Measurements from ENCODE around the gene TUBGCP3. TPM values are rescaled to one million over a fixed set of nuclear protein-coding genes. Genes with fewer than 3 reads are reported as not detected.

The TUBGCP3 gene
- total RNA-seq, 1 experiment from 2014 or later, result 37.3 TPM

DNA sequence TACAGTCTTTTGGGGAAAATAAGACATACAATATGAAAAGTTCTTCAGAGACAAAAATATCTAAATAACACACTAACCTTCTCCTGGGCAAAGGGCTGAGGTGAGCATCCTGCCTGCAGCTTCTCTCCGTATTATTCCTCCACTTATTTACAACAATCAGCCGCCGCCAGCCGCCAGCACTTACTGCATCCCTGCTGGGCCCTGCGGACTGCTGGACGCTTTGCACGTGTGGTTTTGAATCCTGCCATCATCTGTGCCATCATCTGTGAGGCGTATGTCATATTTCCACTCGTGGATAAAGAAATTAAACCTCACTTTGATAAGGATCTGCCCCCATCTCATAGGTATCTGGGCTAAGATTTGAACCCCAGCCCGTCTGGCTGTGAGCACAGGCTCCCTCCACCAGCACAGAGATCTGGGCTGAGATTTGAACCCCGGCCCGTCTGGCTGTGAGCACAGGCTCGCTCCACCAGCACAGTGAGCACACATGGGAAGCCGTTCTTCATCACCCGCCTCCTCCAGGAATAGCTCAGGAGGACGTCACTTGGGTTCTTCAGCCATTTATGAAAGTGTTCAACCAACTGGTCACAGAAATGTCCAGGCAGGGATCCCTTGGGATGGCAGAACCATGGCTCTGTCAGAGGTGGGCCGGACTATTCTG lies 35.2 kb upstream of the TUBGCP3 start:
- Histone ChIP-seq H2BK20ac (ENCODE audit: low read depth, low read length, poor library complexity, severe bottlenecking) (no peak overlapping the region), H3K27ac (ENCODE audit: insufficient read length, low read depth, low read length) (no peak overlapping the region), H3K56ac (ENCODE audit: insufficient read length, low read depth, low read length) (no peak overlapping the region), H3K23me2 (ENCODE audit: insufficient read length, low read depth, low read length, poor library complexity, severe bottlenecking) (no peaks in the 10 kb centered on the region), H3K23ac (ENCODE audit: insufficient read length, low read depth, low read length) (no peak overlapping the region), H4K91ac (ENCODE audit: insufficient read length, low read depth, low read length) (no peak overlapping the region), H3K9ac (ENCODE audit: extremely low read depth, insufficient read length, low read length) (no peak overlapping the region), H2AFZ (ENCODE audit: low read length) (no peak overlapping the region), H2BK120ac (ENCODE audit: low read depth, low read length, poor library complexity, severe bottlenecking) (no peak overlapping the region), H2BK15ac (ENCODE audit: low read depth, low read length) (no peak overlapping the region), H2AK5ac (ENCODE audit: insufficient read length, low read length) (no peak overlapping the region), H2BK5ac (ENCODE audit: insufficient read length, low read length) (no peak overlapping the region), H3K4me2 (ENCODE audit: insufficient read depth, insufficient read length, low read length) (no peak overlapping the region), H3K9me3 (ENCODE audit: control insufficient read depth, low read depth, low read length) (no peaks in the 10 kb centered on the region), H3K14ac (ENCODE audit: insufficient read depth, low read length) (no peak overlapping the region), H4K8ac (replicated peaks; ENCODE audit: insufficient read length, low read depth, low read length) (no peak overlapping the region), H2BK12ac (ENCODE audit: insufficient read length, low read depth, low read length) (no peak overlapping the region), H3K4me1 (ENCODE audit: insufficient read depth, low read length) (no peaks in the 10 kb centered on the region), H3K79me1 (ENCODE audit: insufficient read depth, low read depth, low read length, poor library complexity, severe bottlenecking) (no peaks in the 10 kb centered on the region), H3K18ac (ENCODE audit: insufficient read length, low read depth, low read length) (no peak overlapping the region), H3K27me3 (ENCODE audit: insufficient read depth, low read length) (no peaks in the 10 kb centered on the region), H4K20me1 (ENCODE audit: control insufficient read depth, insufficient read depth, insufficient read length) (no peaks in the 10 kb centered on the region), H3K79me2 (ENCODE audit: insufficient read depth, low read length) (no peaks in the 10 kb centered on the region), H4K5ac (ENCODE audit: insufficient read length, low read depth, low read length) (no peak overlapping the region), H3K4ac (ENCODE audit: low read depth, low read length) (no peak overlapping the region), H3T11ph (ENCODE audit: low read length) (no peak overlapping the region)
- Mint-ChIP-seq H3K4me1 (peaks cover 0 to 4% of the 10 kb centered on the region in 2 experiments; a peak in 1 of 4 replicates), H3K9me3 (no peaks in the 10 kb centered on the region), H3K27me3 (ENCODE audit: low read depth) (peaks cover 58% of the 10 kb centered on the region), H3K27ac (no peak overlapping the region; a peak in 1 of 7 replicates), H3K36me3 (ENCODE audit: insufficient read depth in 1 of 3, low read depth in 3 of 3) (no peaks in the 10 kb centered on the region), H3K4me3 (no peak overlapping the region)
- no peak for DNase-seq
- no CpG with 5 or more reads among the region's 17 CpGs for whole genome bisulfite sequencing (ENCODE audit: extremely low coverage, insufficient read length, low lambda C conversion rate)
- TF ChIP-seq, protein P1, sequence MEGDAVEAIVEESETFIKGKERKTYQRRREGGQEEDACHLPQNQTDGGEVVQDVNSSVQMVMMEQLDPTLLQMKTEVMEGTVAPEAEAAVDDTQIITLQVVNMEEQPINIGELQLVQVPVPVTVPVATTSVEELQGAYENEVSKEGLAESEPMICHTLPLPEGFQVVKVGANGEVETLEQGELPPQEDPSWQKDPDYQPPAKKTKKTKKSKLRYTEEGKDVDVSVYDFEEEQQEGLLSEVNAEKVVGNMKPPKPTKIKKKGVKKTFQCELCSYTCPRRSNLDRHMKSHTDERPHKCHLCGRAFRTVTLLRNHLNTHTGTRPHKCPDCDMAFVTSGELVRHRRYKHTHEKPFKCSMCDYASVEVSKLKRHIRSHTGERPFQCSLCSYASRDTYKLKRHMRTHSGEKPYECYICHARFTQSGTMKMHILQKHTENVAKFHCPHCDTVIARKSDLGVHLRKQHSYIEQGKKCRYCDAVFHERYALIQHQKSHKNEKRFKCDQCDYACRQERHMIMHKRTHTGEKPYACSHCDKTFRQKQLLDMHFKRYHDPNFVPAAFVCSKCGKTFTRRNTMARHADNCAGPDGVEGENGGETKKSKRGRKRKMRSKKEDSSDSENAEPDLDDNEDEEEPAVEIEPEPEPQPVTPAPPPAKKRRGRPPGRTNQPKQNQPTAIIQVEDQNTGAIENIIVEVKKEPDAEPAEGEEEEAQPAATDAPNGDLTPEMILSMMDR (conservative IDR thresholded peaks at IDR 0.05), result no peak

Data from H9 (cell line).